ENCODE results near the gene OR2C3.

The OR2C3 gene

GRCh38 chr1:247557926-247558674 is 21.9 kb upstream of the OR2C3 start:
- H3K4me3 ChIP-seq (replicated peaks; ENCODE audit: low read depth, low read length), result no peak overlapping the region
- no peak for TF ChIP-seq CTCF (IDR thresholded peaks at IDR 0.05; ENCODE audit: low read length, missing control alignments)
- no peak for DNase-seq (ENCODE audit: low read depth)

GRCh38 chr1:247552231-247552630 is 16.0 kb upstream of the OR2C3 start:
- DNase-seq (ENCODE audit: low read depth), result no peak
- no peak overlapping the region for H3K4me3 ChIP-seq (replicated peaks; ENCODE audit: low read depth, low read length)
- no peak for TF ChIP-seq CTCF (IDR thresholded peaks at IDR 0.05; ENCODE audit: low read length, missing control alignments)

GRCh38 chr1:247551721-247552120 is 15.5 kb upstream of the OR2C3 start:
- H3K4me3 ChIP-seq (replicated peaks; ENCODE audit: low read depth, low read length), result no peak overlapping the region
- peak; percentile 14 for DNase-seq (ENCODE audit: low read depth)
- no peak for TF ChIP-seq CTCF (IDR thresholded peaks at IDR 0.05; ENCODE audit: low read length, missing control alignments)

DNA sequence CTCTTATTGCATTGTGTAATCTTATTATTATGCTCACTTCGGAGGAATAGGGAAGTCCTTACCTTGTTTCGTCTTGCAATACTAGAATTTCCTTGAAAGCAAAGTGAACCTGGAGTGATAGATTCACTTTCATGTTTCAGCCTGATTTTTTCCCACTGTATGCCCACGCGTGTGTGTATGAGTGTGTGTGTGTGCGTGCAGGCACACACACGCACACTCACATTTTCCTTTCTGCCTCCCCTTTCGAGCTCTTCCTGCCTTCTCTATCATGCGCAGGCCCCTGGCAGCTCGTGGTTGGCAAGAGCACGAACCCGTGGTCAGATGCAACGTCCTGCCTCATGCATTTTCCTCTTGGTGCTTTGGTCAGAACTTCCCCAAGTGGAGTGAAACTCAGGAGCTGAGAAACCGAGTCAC is 12.5 kb upstream of the OR2C3 start, which contains the start of gene GCSAML:
TSS of gene GCSAML (plus strand) at position 366 of the 414 bp plus-strand sequence. CDS start 58 bp downstream, outside the sequence.
- no peak for TF ChIP-seq CTCF (IDR thresholded peaks at IDR 0.05; ENCODE audit: low read length, missing control alignments)
- no peak within 1 kb of the TSS for H3K4me3 ChIP-seq (replicated peaks; ENCODE audit: low read depth, low read length)
- DNase-seq (ENCODE audit: low read depth), result no peak

DNA sequence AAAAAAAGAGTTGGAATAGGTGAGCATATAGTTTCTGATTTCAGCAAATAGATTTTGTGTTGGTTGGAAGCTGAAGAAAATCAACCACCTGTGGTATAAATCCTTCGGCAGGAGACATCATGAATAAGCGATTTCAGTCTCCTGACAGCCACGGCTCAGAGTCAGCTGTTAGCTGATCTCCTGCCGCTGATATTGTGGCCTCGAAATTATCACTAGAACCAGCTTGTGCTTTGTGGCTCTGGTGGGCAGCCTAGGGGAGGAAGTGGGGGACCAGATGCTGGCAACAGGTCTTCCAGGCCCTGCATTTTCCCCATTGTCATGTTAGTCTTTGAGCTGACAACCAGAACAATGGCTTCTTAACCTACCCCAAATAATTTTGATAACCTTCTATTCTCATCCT is 11.9 kb upstream of the OR2C3 start:
- no peak for DNase-seq (ENCODE audit: low read depth)
- H3K4me3 ChIP-seq (replicated peaks; ENCODE audit: low read depth, low read length), result no peak overlapping the region
- TF ChIP-seq CTCF (IDR thresholded peaks at IDR 0.05; ENCODE audit: low read length, missing control alignments), result no peak

- no peak for DNase-seq (ENCODE audit: low read depth)
- no peak overlapping the region for H3K4me3 ChIP-seq (replicated peaks; ENCODE audit: low read depth, low read length)
- no peak for TF ChIP-seq CTCF (IDR thresholded peaks at IDR 0.05; ENCODE audit: low read length, missing control alignments)
Measured at GRCh38 chr1:247542811-247543210, 6.6 kb upstream of the OR2C3 start.

- no peak overlapping the region for H3K4me3 ChIP-seq (replicated peaks; ENCODE audit: low read depth, low read length)
- no peak for TF ChIP-seq CTCF (IDR thresholded peaks at IDR 0.05; ENCODE audit: low read length, missing control alignments)
- DNase-seq (ENCODE audit: low read depth), result no peak
Measured at GRCh38 chr1:247540581-247540980, 4.3 kb upstream of the OR2C3 start.

Data from fibroblast of pulmonary artery (primary cell).